Tongue (tissue), 2 donors: ENCODE results near the gene GCK. TPM values are rescaled to one million over a fixed set of nuclear protein-coding genes. Genes with fewer than 3 reads are reported as not detected.
"Not testable (repeated sequence)": the region's sequence is repeated elsewhere in the genome, so short reads cannot be mapped to it uniquely, and the experiment has no call there.

Experiments used
- DNase-seq: peaks from one replicate; pipeline ENCODE4 v3.0.0-alpha.2; 2015
- total RNA-seq: library from RNA; depleted of rRNA; stranded (reverse); fragments of >200 nt; gene quantifications from one replicate; pipeline ENCODE4 v1.2.3, GENCODE V29; 2014

Gene GCK
- total RNA-seq, 1 donor from 2014 or later, result 2.9 TPM

- no peak for DNase-seq
Measured at GRCh38 chr7:44141221-44141850, 47.9 kb downstream of the GCK start, which contains the start of gene MYL7. TSS of gene MYL7 (minus strand) at chr7:44141332. CDS start at chr7:44141305, 27 bp downstream.

- no peak for DNase-seq
Measured at GRCh38 chr7:44140341-44140740, 48.9 kb downstream of the GCK start.

GRCh38 chr7:44139311-44140010 is 49.8 kb downstream of the GCK start:
- no peak for DNase-seq

- DNase-seq, result no peak
Measured at GRCh38 chr7:44138698-44139097, 50.5 kb downstream of the GCK start.

- no peak for DNase-seq
Measured at GRCh38 chr7:44136731-44137130, 52.5 kb downstream of the GCK start.

GRCh38 chr7:44134943-44135628 is 54.2 kb downstream of the GCK start:
- no peak for DNase-seq

- no peak for DNase-seq
Measured at GRCh38 chr7:44133295-44133694, 55.9 kb downstream of the GCK start.

- peak; percentile 36 for DNase-seq
Measured at GRCh38 chr7:44132039-44132438, 57.2 kb downstream of the GCK start.

- DNase-seq, result peak; percentile 21
Measured at GRCh38 chr7:44131173-44132029, 57.8 kb downstream of the GCK start.

- DNase-seq, result no peak
Measured at GRCh38 chr7:44128721-44129582, 60.3 kb downstream of the GCK start.

- DNase-seq, result no peak
Measured at GRCh38 chr7:44127161-44127560, 62.1 kb downstream of the GCK start.

- not testable (repeated sequence) for DNase-seq
Measured at GRCh38 chr7:44126574-44126973, 62.7 kb downstream of the GCK start.

- no peak for DNase-seq
Measured at GRCh38 chr7:44124822-44125202, 64.4 kb downstream of the GCK start.

- DNase-seq, result peak; percentile 99
Measured at GRCh38 chr7:44123190-44124003, 65.8 kb downstream of the GCK start, which contains the start of gene POLD2. TSS of gene POLD2 (minus strand) at chr7:44123548. CDS start at chr7:44122053, 1,495 bp downstream.

- DNase-seq, result no peak
Measured at GRCh38 chr7:44122529-44122928, 66.7 kb downstream of the GCK start.

- no peak for DNase-seq
Measured at GRCh38 chr7:44121761-44122420, 67.3 kb downstream of the GCK start.

GRCh38 chr7:44120395-44120794 is 68.8 kb downstream of the GCK start:
- DNase-seq, result no peak

- DNase-seq, result no peak
Measured at GRCh38 chr7:44119829-44120380, 69.3 kb downstream of the GCK start.

- no peak for DNase-seq
Measured at GRCh38 chr7:44117801-44118429, 71.3 kb downstream of the GCK start.
